B cell (primary cell): Measurements from ENCODE around the gene FMN1. TPM values are rescaled to one million over a fixed set of nuclear protein-coding genes. Genes with fewer than 3 reads are reported as not detected.

Experiments used
- ATAC-seq: fragments of 200-7000 bp; cut with Tn5 transposase; one replicate; pipeline ENCODE4 v1.10.0; 2021; ENCODE audit warnings: low read depth, mild to moderate bottlenecking, moderate number of reproducible peaks, moderate library complexity
- CTCF ChIA-PET: fragments of 350-600 bp; sonication (Branson Sonifier 250); formaldehyde crosslinking; loops from one replicate; lab custom pipeline; 2021; ENCODE audit warnings: antibody characterized with exemption, inconsistent platforms; lab: Charles Lee
- POLR2A ChIA-PET: fragments of 350-600 bp; sonication (Branson Sonifier 250); formaldehyde crosslinking; loops from one replicate; lab custom pipeline; 2021; ENCODE audit warnings: antibody characterized with exemption; lab: Charles Lee
- DNase-seq: peaks from one replicate; pipeline ENCODE4 v3.0.0; 2013
- H2AFZ ChIP-seq: 2 replicates; pipeline ENCODE4 v1.6.1; 2012; ENCODE audit warnings: mild to moderate bottlenecking, low read depth, low read length; ENCODE audit not compliant: insufficient read depth, poor library complexity, severe bottlenecking
- H3K27ac ChIP-seq, 2 donors: 1 replicate in 1 of 2; 2 replicates in 1 of 2; pipeline ENCODE4 v1.5.1; 2012 to 2013; ENCODE audit warnings: low read length in 2 of 2, mild to moderate bottlenecking in 2 of 2, moderate library complexity in 1 of 2
- H3K27me3 ChIP-seq, 4 experiments: fragments of 200-600 bp in 1 of 4; sonication (generic) in 1 of 4; replicated peaks in 1 of 4; 1 replicate in 2 of 4; 2 replicates in 2 of 4; pipeline versions ENCODE4 v1.6.1 to v1.7.0; 2013 to 2016; ENCODE audit warnings: low read length in 3 of 4, mild to moderate bottlenecking in 2 of 4, mixed read lengths in 1 of 4, moderate library complexity in 1 of 4; ENCODE audit not compliant: insufficient read depth in 4 of 4, control insufficient read depth in 3 of 4; ENCODE audit errors: control extremely low read depth in 1 of 4
- H3K36me3 ChIP-seq, 2 experiments: replicated peaks in 1 of 2; 1 replicate in 1 of 2; 2 replicates in 1 of 2; pipeline versions ENCODE4 v1.6.1 to v1.7.1; 2013; ENCODE audit warnings: low read length in 1 of 2; ENCODE audit not compliant: insufficient read depth in 2 of 2, control insufficient read depth in 1 of 2; ENCODE audit errors: control extremely low read depth in 1 of 2, extremely low read depth in 1 of 2
- H3K4me1 ChIP-seq, 2 donors: fragments of 200-600 bp in 1 of 2; sonication (generic) in 1 of 2; 1 replicate in 1 of 2; 2 replicates in 1 of 2; pipeline versions ENCODE4 v1.5.1 to v1.6.1; 2013 to 2017; ENCODE audit warnings: low read length in 2 of 2; ENCODE audit not compliant: control insufficient read depth in 2 of 2, insufficient read depth in 2 of 2
- H3K4me2 ChIP-seq: replicated peaks from 2 replicates; pipeline ENCODE3; 2012; ENCODE audit warnings: mild to moderate bottlenecking, low read depth, low read length; ENCODE audit not compliant: poor library complexity, severe bottlenecking
- H3K4me3 ChIP-seq, 5 experiments: fragments of 200-600 bp in 1 of 5; sonication (generic) in 1 of 5; 1 replicate in 3 of 5; 2 replicates in 2 of 5; pipeline versions ENCODE4 v1.5.1 to v1.7.0; 2011 to 2016; ENCODE audit warnings: low read length in 4 of 5, mild to moderate bottlenecking in 4 of 5, low read depth in 2 of 5, control low read depth in 1 of 5, moderate library complexity in 1 of 5; ENCODE audit not compliant: insufficient read depth in 1 of 5; ENCODE audit errors: control extremely low read depth in 1 of 5, extremely low read depth in 1 of 5
- H3K79me2 ChIP-seq: fragments of 200-600 bp; sonication (generic); one replicate; pipeline ENCODE4 v1.6.0; 2016; ENCODE audit warnings: low read length; ENCODE audit not compliant: control insufficient read depth, insufficient read depth
- H3K9ac ChIP-seq: fragments of 200-600 bp; sonication (generic); 2 replicates; pipeline ENCODE4 v1.6.1; 2017; ENCODE audit warnings: mild to moderate bottlenecking, low read length, moderate library complexity
- H3K9me3 ChIP-seq, 3 donors: one replicate each; pipeline versions ENCODE4 v1.6.1 to v1.7.1; 2013; ENCODE audit warnings: low read length in 2 of 3; ENCODE audit not compliant: control insufficient read depth in 2 of 3, insufficient read depth in 1 of 3; ENCODE audit errors: control extremely low read depth in 1 of 3
- H4K20me1 ChIP-seq: 2 replicates; pipeline ENCODE4 v1.6.0; 2012; ENCODE audit warnings: mild to moderate bottlenecking, low read length; ENCODE audit not compliant: insufficient read depth, control insufficient read depth, poor library complexity, severe bottlenecking
- H3K27ac Mint-ChIP-seq: one replicate; pipeline ENCODE4 v1.8.0; 2021; ENCODE audit warnings: mixed read lengths
- H3K27me3 Mint-ChIP-seq: one replicate; pipeline ENCODE4 v1.8.0; 2021; ENCODE audit warnings: mixed read lengths
- H3K4me1 Mint-ChIP-seq: one replicate; pipeline ENCODE4 v1.8.0; 2021; ENCODE audit warnings: mixed read lengths
- H3K4me3 Mint-ChIP-seq: one replicate; pipeline ENCODE4 v1.8.0; 2021; ENCODE audit warnings: mixed read lengths
- H3K9me3 Mint-ChIP-seq: one replicate; pipeline ENCODE4 v1.8.0; 2022; ENCODE audit warnings: mixed read lengths; ENCODE audit not compliant: insufficient read depth
- EZH2 ChIP-seq: IDR thresholded peaks from 2 replicates; pipeline ENCODE4 v1.6.1; 2012; ENCODE audit warnings: borderline replicate concordance, low read depth, mild to moderate bottlenecking, moderate library complexity, low read length; ENCODE audit not compliant: insufficient read depth, poor library complexity, severe bottlenecking
- WGBS: methylation state at CpG from one replicate; pipeline ENCODE4 v1.1.5; 2013; ENCODE audit warnings: missing lambda C conversion rate; ENCODE audit not compliant: insufficient coverage; 5-methylcytosine and 5-hydroxymethylcytosine counted together
- intact Hi-C: fragments of 100-400 bp; cut with micrococcal nuclease; formaldehyde crosslinking; loops from one replicate; pipeline ENCODE4 v1.10.0; 2022
- polyA plus RNA-seq: library from polyadenylated mRNA; depleted of rRNA; stranded (reverse); fragments of >200 nt; gene quantifications from 2 replicates; pipeline ENCODE4 v1.2.3, GENCODE V29; 2012
- total RNA-seq, 2 donors: library from RNA; stranded (reverse); fragments of 120-200 nt in 1 of 2; gene quantifications; 1 replicate in 1 of 2; 2 replicates in 1 of 2; pipeline versions ENCODE4 v1.2.3 to v1.2.4, GENCODE V29; 2013 to 2022
- TF ChIP-seq, protein P1 (sequence below): fragments of 200-600 bp; IDR thresholded peaks from one replicate; pipeline ENCODE4 v1.8.0; 2022; ENCODE audit warnings: antibody characterized with exemption, mild to moderate bottlenecking

FMN1 gene
- total and polyA plus RNA-seq, 2 donors (not counting 1 experiment from before 2014, with no cell fraction given) = 0.21 to 0.96 TPM

DNA sequence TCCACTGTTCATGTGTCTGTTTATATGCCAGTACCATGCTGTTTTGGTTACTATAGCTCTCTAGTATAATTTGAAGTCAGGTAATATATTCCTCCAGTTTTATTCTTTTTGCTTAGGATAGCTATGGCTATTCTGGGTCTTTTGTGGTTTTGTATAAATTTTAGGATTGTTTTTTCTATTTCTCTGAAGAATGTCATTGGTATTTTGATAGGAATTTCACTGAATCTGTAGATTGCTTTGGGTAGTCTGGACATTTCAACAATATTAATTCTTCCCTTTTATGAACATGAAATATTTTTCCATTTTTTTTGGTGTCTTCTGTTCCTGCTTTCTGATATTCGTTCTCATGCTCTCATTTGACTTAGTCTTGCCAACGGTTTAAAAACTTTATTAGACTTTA is 437.1 kb downstream of the FMN1 start:
- CTCF ChIA-PET = no interaction called here
- H3K4me2 ChIP-seq = no peak overlapping the region
- Mint-ChIP-seq H3K27ac (no peak overlapping the region), H3K27me3 (peaks cover 38% of the 10 kb centered on the region), H3K4me1 (no peaks in the 10 kb centered on the region), H3K9me3 (peaks cover 6% of the 10 kb centered on the region), H3K4me3 (no peak overlapping the region)
- H3K9ac ChIP-seq = no peak overlapping the region
- H3K9me3 ChIP-seq = no peaks in the 10 kb centered on the region
- no peak for TF ChIP-seq EZH2
- TF ChIP-seq, protein P1, sequence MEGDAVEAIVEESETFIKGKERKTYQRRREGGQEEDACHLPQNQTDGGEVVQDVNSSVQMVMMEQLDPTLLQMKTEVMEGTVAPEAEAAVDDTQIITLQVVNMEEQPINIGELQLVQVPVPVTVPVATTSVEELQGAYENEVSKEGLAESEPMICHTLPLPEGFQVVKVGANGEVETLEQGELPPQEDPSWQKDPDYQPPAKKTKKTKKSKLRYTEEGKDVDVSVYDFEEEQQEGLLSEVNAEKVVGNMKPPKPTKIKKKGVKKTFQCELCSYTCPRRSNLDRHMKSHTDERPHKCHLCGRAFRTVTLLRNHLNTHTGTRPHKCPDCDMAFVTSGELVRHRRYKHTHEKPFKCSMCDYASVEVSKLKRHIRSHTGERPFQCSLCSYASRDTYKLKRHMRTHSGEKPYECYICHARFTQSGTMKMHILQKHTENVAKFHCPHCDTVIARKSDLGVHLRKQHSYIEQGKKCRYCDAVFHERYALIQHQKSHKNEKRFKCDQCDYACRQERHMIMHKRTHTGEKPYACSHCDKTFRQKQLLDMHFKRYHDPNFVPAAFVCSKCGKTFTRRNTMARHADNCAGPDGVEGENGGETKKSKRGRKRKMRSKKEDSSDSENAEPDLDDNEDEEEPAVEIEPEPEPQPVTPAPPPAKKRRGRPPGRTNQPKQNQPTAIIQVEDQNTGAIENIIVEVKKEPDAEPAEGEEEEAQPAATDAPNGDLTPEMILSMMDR = no peak
- ATAC-seq = no peak
- no peak overlapping the region for H2AFZ ChIP-seq
- no peaks in the 10 kb centered on the region for H3K4me1 ChIP-seq
- no peaks in the 10 kb centered on the region for H3K36me3 ChIP-seq
- no peak overlapping the region for H3K27ac ChIP-seq
- no peaks in the 10 kb centered on the region for H4K20me1 ChIP-seq
- WGBS = no CpG with 5 or more reads among the region's 2 CpGs
- H3K27me3 ChIP-seq = peaks cover 0 to 10% (median 2%) of the 10 kb centered on the region in 4 experiments
- H3K79me2 ChIP-seq = no peaks in the 10 kb centered on the region
- no peak for DNase-seq
- no peak overlapping the region for H3K4me3 ChIP-seq
- intact Hi-C loops = no loop called here
- POLR2A ChIA-PET = no interaction called here

DNA sequence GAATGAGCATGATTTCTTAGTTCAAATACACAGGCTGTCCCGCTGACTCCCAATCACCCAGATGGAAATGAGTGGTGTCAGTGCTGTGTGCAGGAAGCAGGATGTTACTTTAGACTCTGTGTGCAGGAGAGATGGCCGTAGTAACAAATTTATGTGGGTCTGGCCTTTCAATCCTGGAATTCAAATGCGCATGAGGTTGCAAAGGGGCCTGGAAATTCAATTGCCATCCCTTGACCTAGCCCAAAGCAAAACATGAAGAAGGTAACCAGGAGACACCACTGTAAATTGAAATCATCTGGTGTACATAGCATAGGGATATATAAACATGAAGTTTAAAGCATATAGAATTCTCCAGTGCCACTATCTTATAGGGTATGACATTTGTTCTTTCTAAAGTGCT is 443.5 kb downstream of the FMN1 start:
- H3K9ac ChIP-seq = no peak overlapping the region
- 100% methylated on average over 1 of the region's 3 CpGs for WGBS
- no peaks in the 10 kb centered on the region for H3K79me2 ChIP-seq
- no peak overlapping the region for H3K4me3 Mint-ChIP-seq
- H3K27me3 ChIP-seq = no peaks in the 10 kb centered on the region
- H3K4me2 ChIP-seq = no peak overlapping the region
- H2AFZ ChIP-seq = no peak overlapping the region
- H3K4me1 ChIP-seq = no peaks in the 10 kb centered on the region
- ChIA-PET POLR2A (no interaction called here), CTCF (no interaction called here)
- DNase-seq (no peak), ATAC-seq (no peak)
- H3K27me3 Mint-ChIP-seq = peaks cover 14% of the 10 kb centered on the region
- H3K4me3 ChIP-seq = no peak overlapping the region
- H3K27ac ChIP-seq = no peak overlapping the region
- no peaks in the 10 kb centered on the region for H3K9me3 ChIP-seq
- no peaks in the 10 kb centered on the region for H4K20me1 ChIP-seq
- no peaks in the 10 kb centered on the region for H3K4me1 Mint-ChIP-seq
- H3K9me3 Mint-ChIP-seq = no peaks in the 10 kb centered on the region
- TF ChIP-seq EZH2 = no peak
- TF ChIP-seq, protein P1 = no peak
- H3K36me3 ChIP-seq = no peaks in the 10 kb centered on the region
- intact Hi-C loops = no loop called here
- no peak overlapping the region for H3K27ac Mint-ChIP-seq
